SK-N-SH (cell line): ENCODE results near the gene ZNF750. TPM values are rescaled to one million over a fixed set of nuclear protein-coding genes. Genes with fewer than 3 reads are reported as not detected.

Experiments used
- CTCF ChIA-PET: fragments of 300-600, 350-600 bp; formaldehyde crosslinking; extraction: SDS; loops from one replicate; lab custom pipeline; 2021; lab: Yijun Ruan, JAX
- POLR2A ChIA-PET: fragments of 350-600 bp; sonication (Branson Sonifier 250); formaldehyde crosslinking; extraction: SDS; loops from one replicate; lab custom pipeline; 2020; ENCODE audit warnings: antibody characterized with exemption, inconsistent platforms; lab: Yijun Ruan, JAX
- DNase-seq: peaks from one replicate; pipeline ENCODE4 v3.0.0; 2012
- H2AFZ ChIP-seq: fragments of 200-600 bp; sonication (generic); 2 replicates; pipeline ENCODE4 v1.8.1; 2016; ENCODE audit warnings: antibody characterized with exemption, mild to moderate bottlenecking, low read depth
- H3F3A ChIP-seq: fragments of 200-600 bp; sonication (generic); replicated peaks from 2 replicates; pipeline ENCODE3; 2016; ENCODE audit warnings: antibody characterized with exemption, mild to moderate bottlenecking; ENCODE audit not compliant: insufficient read depth
- H3K27ac ChIP-seq, 2 experiments: fragments of 200-500 bp in 1 of 2; fragments of 200-600 bp in 1 of 2; sonication (Bioruptor generic) in 1 of 2; sonication (generic), shearing (Covaris generic) in 1 of 2; 2 replicates each; pipeline versions ENCODE4 v1.5.1 to v1.6.1; 2014 to 2016; ENCODE audit warnings: low read depth in 2 of 2, inconsistent platforms in 1 of 2, low read length in 1 of 2, mild to moderate bottlenecking in 1 of 2, mixed read lengths in 1 of 2
- H3K27me3 ChIP-seq: fragments of 200-600 bp; sonication (generic), shearing (Covaris generic); 2 replicates; pipeline ENCODE4 v1.6.1; 2016; ENCODE audit warnings: mixed run types; ENCODE audit not compliant: insufficient read depth
- H3K36me3 ChIP-seq, 2 experiments: fragments of 200-500 bp in 1 of 2; fragments of 200-600 bp in 1 of 2; sonication (Bioruptor generic) in 1 of 2; sonication (generic) in 1 of 2; replicated peaks in 1 of 2; 2 replicates each; pipeline versions ENCODE3 to v1.5.1; 2014 to 2016; ENCODE audit warnings: low read length in 1 of 2, mild to moderate bottlenecking in 1 of 2; ENCODE audit not compliant: insufficient read depth in 2 of 2, control insufficient read depth in 1 of 2
- H3K4me1 ChIP-seq, 2 experiments: fragments of 200-500 bp in 1 of 2; fragments of 200-600 bp in 1 of 2; sonication (Bioruptor generic) in 1 of 2; sonication (generic), shearing (Covaris generic) in 1 of 2; 2 replicates each; pipeline versions ENCODE4 v1.5.1 to v1.6.1; 2014 to 2016; ENCODE audit warnings: low read depth in 1 of 2, low read length in 1 of 2, mixed run types in 1 of 2; ENCODE audit not compliant: insufficient read depth in 2 of 2, control insufficient read depth in 1 of 2
- H3K4me2 ChIP-seq: fragments of 200-600 bp; sonication (generic), shearing (Covaris generic); 2 replicates; pipeline ENCODE4 v1.6.1; 2017; ENCODE audit warnings: mixed run types
- H3K4me3 ChIP-seq, 2 experiments: fragments of 200-500 bp in 1 of 2; fragments of 200-600 bp in 1 of 2; sonication (Bioruptor generic) in 1 of 2; sonication (generic), shearing (Covaris generic) in 1 of 2; 2 replicates each; pipeline versions ENCODE4 v1.5.1 to v1.8.1; 2014 to 2016; ENCODE audit warnings: low read depth in 2 of 2, inconsistent platforms in 1 of 2, low read length in 1 of 2, mild to moderate bottlenecking in 1 of 2, mixed read lengths in 1 of 2, moderate library complexity in 1 of 2
- H3K79me2 ChIP-seq: fragments of 200-600 bp; sonication (generic); 2 replicates; pipeline ENCODE4 v1.8.1; 2017; ENCODE audit warnings: mild to moderate bottlenecking; ENCODE audit not compliant: insufficient read depth
- H3K9ac ChIP-seq: fragments of 200-600 bp; sonication (generic); 2 replicates; pipeline ENCODE4 v1.6.1; 2017; ENCODE audit warnings: mixed run types
- H3K9me2 ChIP-seq: fragments of 200-600 bp; sonication (generic); 2 replicates; pipeline ENCODE4 v1.6.1; 2017; ENCODE audit warnings: mixed run types
- H3K9me3 ChIP-seq: fragments of 200-600 bp; sonication (generic); 2 replicates; pipeline ENCODE4 v1.6.1; 2017; ENCODE audit warnings: mixed run types, mild to moderate bottlenecking, moderate library complexity
- H4K20me1 ChIP-seq: fragments of 200-600 bp; sonication (generic); 2 replicates; pipeline ENCODE4 v1.6.1; 2017; ENCODE audit warnings: mild to moderate bottlenecking, mixed run types; ENCODE audit not compliant: insufficient read depth
- CHD2 ChIP-seq: fragments of 150-350 bp; IDR thresholded peaks from 2 replicates; pipeline ENCODE4 v1.6.1; 2018; ENCODE audit warnings: low read length; ENCODE audit not compliant: partially characterized antibody
- CTCF ChIP-seq: fragments of 200-600 bp; sonication (generic); IDR thresholded peaks from 2 replicates; pipeline ENCODE4 v1.6.1; 2017; ENCODE audit warnings: antibody characterized with exemption, mild to moderate bottlenecking, moderate library complexity
- FOSL2 ChIP-seq: IDR thresholded peaks from 2 replicates; pipeline ENCODE4 v1.4.0; 2012; ENCODE audit warnings: low read depth, mild to moderate bottlenecking, moderate library complexity, borderline replicate concordance
- FOXJ3 ChIP-seq: sonication (generic); formaldehyde crosslinking; IDR thresholded peaks from 2 replicates; pipeline ENCODE4 v1.5.1; 2020; ENCODE audit warnings: mild to moderate bottlenecking, missing genetic modification reagents
- IRF3 ChIP-seq: fragments of 150-350 bp; IDR thresholded peaks from 2 replicates; pipeline ENCODE4 v1.6.1; 2016; ENCODE audit warnings: mild to moderate bottlenecking, low read depth, low read length
- JUND ChIP-seq: IDR thresholded peaks from 2 replicates; pipeline ENCODE4 v1.4.0; 2012
- MEF2A ChIP-seq: IDR thresholded peaks from 2 replicates; pipeline ENCODE4 v1.4.0; 2012; ENCODE audit warnings: low read depth, borderline replicate concordance
- POLR2AphosphoS5 ChIP-seq: IDR thresholded peaks from 2 replicates; pipeline ENCODE4 v1.6.1; 2012; ENCODE audit warnings: low read depth, low read length
- REST ChIP-seq: IDR thresholded peaks from 2 replicates; pipeline ENCODE4 v1.6.1; 2012; ENCODE audit warnings: mild to moderate bottlenecking, low read depth, low read length, moderate library complexity
- RFX5 ChIP-seq: IDR thresholded peaks from 2 replicates; pipeline ENCODE4 v1.6.1; 2012; ENCODE audit warnings: mild to moderate bottlenecking, improper control_type of control experiment, low read length
- RXRA ChIP-seq: IDR thresholded peaks from 2 replicates; pipeline ENCODE4 v1.4.0; 2012; ENCODE audit warnings: low read depth, mild to moderate bottlenecking, borderline replicate concordance
- TCF12 ChIP-seq: IDR thresholded peaks from 2 replicates; pipeline ENCODE4 v1.4.0; 2012
- TEAD4 ChIP-seq: IDR thresholded peaks from 2 replicates; pipeline ENCODE4 v1.4.0; 2012; ENCODE audit warnings: mild to moderate bottlenecking, borderline replicate concordance; ENCODE audit not compliant: insufficient read depth
- WGBS: methylation state at CpG from one replicate; pipeline ENCODE4 v1.1.6; 2017; ENCODE audit warnings: low lambda C conversion rate; 5-methylcytosine and 5-hydroxymethylcytosine counted together
- polyA plus RNA-seq, 3 experiments: library from polyadenylated mRNA; depleted of rRNA; stranded (reverse); fragments of >200 nt; gene quantifications; 2 replicates each; pipeline ENCODE4 v1.2.3, GENCODE V29; 2012

Gene ZNF750
- polyA plus RNA-seq, 1 of the 3 experiments (the other 2 are of a cell fraction): not detected

- H4K20me1 ChIP-seq: no peaks in the 10 kb centered on the region
- 96% methylated on average over 9 of the region's 9 CpGs for WGBS
- H3K79me2 ChIP-seq: peaks cover 27% of the 10 kb centered on the region; the same call in 1 of the 2 replicates
- no peak overlapping the region for H3K27ac ChIP-seq
- no peak for DNase-seq
- H3K4me2 ChIP-seq: no peak overlapping the region
- H3K4me3 ChIP-seq: no peak overlapping the region
- H3K4me1 ChIP-seq: peaks cover 0 to 23% of the 10 kb centered on the region in 2 experiments; a peak in 1 of 4 replicates
- no peak overlapping the region for H3K9ac ChIP-seq
- ChIA-PET CTCF (no interaction called here), POLR2A (no interaction called here)
- TF ChIP-seq RFX5: no peak
- TF ChIP-seq MEF2A: no peak
- TF ChIP-seq CHD2: no peak
- TF ChIP-seq JUND: no peak
- no peak for TF ChIP-seq TEAD4
- TF ChIP-seq POLR2AphosphoS5: no peak
- TF ChIP-seq CTCF: no peak
- TF ChIP-seq FOXJ3 (CRISPR knock-in tag): no peak
- TF ChIP-seq TCF12: no peak
- no peak for TF ChIP-seq FOSL2
- no peak for TF ChIP-seq IRF3
- TF ChIP-seq REST: no peak
- no peak for TF ChIP-seq RXRA
- no peaks in the 10 kb centered on the region for H3F3A ChIP-seq
- H3K36me3 ChIP-seq: peaks cover 10 to 24% of the 10 kb centered on the region in 2 experiments
- H3K9me2 ChIP-seq: no peaks in the 10 kb centered on the region
- H3K9me3 ChIP-seq: no peaks in the 10 kb centered on the region
- H2AFZ ChIP-seq: no peak overlapping the region
- H3K27me3 ChIP-seq: no peaks in the 10 kb centered on the region
These were observed 42.8 kb downstream of the ZNF750 start for GRCh38 chr17:82797061-82797460.
